ENCODE results near the gene ANKRD35.
A peak's percentile ranks its signal among the peaks of the same experiment; 100 is the strongest.

ANKRD35 gene

DNA sequence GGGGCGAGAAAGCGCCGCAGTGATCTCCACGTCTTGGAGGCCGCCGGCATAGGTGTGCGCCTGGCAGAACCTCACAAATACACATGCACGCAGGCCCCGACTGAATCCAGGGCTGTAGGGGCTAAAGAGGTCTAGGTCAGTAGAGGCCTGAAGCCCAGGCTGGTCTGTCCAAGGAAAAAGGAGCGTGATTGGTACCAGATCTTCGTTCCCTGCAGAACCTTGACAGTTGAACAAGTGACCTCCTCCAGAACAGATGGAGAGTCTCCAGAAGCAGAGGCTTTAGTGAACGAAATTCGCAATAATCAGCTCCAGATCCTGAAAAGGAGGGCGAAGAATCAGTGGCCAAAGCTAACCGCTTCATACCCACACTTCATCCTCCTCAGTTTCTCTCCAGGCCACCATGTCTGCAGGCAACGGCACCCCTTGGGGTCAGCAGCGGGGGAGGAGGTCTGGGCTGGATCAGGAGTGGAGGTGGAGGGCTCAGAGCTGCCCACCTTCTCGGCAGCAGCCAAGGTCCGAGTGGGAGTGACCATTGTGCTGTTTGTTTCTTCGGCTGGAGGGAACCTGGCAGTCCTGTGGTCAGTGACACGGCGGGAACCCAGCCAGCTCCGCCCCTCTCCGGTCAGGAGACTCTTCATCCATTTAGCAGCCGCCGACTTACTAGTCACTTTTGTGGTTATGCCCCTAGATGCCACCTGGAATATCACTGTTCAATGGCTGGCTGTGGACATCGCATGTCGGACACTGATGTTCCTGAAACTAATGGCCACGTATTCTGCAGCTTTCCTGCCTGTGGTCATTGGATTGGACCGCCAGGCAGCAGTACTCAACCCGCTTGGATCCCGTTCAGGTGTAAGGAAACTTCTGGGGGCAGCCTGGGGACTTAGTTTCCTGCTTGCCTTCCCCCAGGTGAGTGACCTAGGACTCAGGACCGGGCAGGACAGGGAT, 33.6 kb upstream of the ANKRD35 start:
- peak overlapping the region; percentile 80 for H3K4me3 ChIP-seq
- peak overlapping the region; percentile 66 to 82 for H3K27ac ChIP-seq
- no peak for DNase-seq (ENCODE audit: low spot score)
- TF ChIP-seq CTCF (IDR thresholded peaks at IDR 0.05): no peak

DNA sequence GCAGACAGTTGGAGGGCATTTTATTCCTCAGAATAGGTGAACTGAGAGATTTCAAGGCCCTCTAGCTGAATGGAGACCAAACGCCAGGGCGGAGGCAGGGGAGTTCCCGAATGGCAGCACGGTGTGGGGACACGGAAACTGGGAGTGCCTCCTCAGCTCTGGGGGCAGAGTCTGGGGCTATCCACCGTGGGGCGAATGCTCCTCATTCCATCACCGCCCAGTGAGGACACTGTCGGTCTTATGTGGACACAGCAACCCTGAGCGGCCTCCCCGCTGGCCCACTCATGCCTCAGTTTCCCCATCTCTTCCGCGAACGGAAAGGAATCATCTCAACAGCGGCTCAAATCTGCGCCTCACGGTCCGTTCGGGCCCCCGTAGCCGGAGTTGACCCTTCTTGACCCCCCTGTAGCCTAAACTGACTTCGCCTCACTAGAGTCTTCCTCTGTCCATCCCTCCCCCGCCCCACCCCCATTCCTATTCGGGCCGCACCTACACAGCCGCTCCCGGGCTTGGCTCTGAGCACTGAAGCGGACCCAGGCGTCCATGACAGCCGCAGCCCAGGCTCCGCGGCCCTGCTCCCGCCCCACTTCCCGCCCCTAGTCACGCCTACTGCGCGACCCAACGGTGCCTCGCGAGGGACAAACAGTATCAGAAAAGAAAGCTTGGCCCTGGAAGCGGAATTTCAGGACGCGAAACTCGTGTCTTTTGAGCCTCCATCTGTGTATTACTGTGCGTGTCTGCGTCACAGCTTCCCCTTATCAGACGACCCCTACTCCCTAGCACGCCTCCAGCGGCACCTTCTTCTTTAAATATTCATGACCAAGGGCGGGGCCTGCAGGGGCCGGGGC, 32.7 kb upstream of the ANKRD35 start, which contains the start of gene PEX11B:
Gene PEX11B (minus strand): TSS at position 574 of the 848 bp plus-strand sequence. CDS start 29 bp downstream, at position 545.
- peak within 1 kb of the TSS; percentile 80 for H3K4me3 ChIP-seq
- TF ChIP-seq CTCF (IDR thresholded peaks at IDR 0.05): no peak
- peak within 1 kb of the TSS; percentile 66 to 82 for H3K27ac ChIP-seq
- DNase-seq (ENCODE audit: low spot score): peak; percentile 92

DNA sequence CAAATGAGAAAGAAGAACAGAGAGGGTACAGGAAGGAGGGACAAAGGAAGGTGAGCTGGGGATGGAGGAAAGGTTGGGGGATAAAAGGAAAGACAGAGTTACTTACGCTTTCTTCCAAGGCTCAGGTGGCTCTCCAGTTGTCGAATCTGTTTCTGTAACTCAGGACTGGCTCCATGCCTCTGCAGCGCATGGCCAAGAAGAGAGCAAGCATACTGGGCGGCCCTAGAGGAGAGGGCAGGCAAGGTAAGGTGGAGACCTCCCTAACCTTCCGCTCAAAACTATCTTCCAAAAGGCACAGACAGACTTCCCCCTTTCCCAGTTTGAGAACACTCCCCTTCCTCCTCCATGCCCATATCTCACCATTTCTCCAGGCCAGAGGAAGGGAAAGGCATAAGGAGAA, 31.9 kb upstream of the ANKRD35 start:
- no peak for TF ChIP-seq CTCF (IDR thresholded peaks at IDR 0.05)
- H3K27ac ChIP-seq: peak overlapping the region in 1 of 2 donors; percentile 82

GRCh38 chr1:145916745-145917144, 31.1 kb upstream of the ANKRD35 start:
- DNase-seq (ENCODE audit: low spot score): no peak
- no peak overlapping the region for H3K4me3 ChIP-seq
- H3K27ac ChIP-seq: no peak overlapping the region
- no peak for TF ChIP-seq CTCF (IDR thresholded peaks at IDR 0.05)

More for the DNA sequence above, 31.9 kb upstream of the ANKRD35 start:
- peak overlapping the region; percentile 80 for H3K4me3 ChIP-seq
- no peak for DNase-seq (ENCODE audit: low spot score)

DNA sequence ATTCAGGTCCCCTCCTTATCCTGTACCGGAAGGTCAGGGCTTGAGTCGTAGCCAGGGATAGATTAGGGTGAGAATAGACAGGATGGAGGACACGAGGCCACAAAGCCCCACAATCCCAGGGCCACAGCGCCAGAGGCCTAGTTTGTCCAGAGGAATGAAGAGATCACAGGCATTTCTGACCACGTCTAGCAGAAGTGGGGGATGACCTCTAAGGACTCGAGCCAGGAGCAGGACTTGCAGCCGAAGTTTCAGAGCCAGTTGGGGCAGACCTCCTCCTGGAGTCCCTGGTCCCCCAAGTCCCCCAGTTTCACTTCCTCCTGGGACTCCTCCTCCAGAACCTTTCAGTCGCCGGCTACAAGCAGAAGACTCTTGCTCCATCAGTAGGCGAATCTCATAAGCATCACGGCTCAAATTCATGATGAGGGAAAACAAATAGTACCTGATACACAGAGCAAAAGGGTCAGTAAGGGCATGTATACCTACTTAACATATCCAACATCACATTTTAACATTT, 26.5 kb upstream of the ANKRD35 start:
- H3K27ac ChIP-seq: no peak overlapping the region
- H3K4me3 ChIP-seq: no peak overlapping the region
- no peak for TF ChIP-seq CTCF (IDR thresholded peaks at IDR 0.05)
- no peak for DNase-seq (ENCODE audit: low spot score)

DNA sequence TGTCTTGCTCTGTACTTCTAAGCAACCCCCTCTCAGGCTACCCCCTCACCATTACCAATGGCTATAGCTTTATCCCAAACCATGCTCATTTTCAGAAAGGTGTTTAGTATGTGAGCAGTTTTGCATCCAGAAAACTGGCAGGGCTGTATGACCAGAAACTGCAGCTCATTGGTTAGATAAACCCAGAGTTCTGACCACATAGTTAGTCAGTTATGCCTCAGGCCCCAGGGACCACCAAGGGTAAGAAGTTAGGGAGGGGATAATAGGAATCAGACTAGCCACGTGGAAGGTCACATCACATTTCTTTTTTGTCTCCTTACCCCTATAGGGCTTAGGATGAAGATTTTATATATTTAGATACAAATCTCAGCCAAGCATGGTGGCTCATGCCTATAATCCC, 23.0 kb upstream of the ANKRD35 start:
- DNase-seq (ENCODE audit: low spot score): peak; percentile 65
- Histone ChIP-seq H3K27ac (peak overlapping the region; percentile 60 to 71), H3K4me3 (peak overlapping the region; percentile 57)
- no peak for TF ChIP-seq CTCF (IDR thresholded peaks at IDR 0.05)
